Astrocyte (in vitro differentiated cells and primary cell): Measurements from ENCODE around the gene GATA2.

Experiments
- EZH2 ChIP-seq: IDR thresholded peaks from 2 replicates; pipeline ENCODE4 v1.6.1; 2012; ENCODE audit warnings: mild to moderate bottlenecking, low read length, inconsistent platforms; ENCODE audit not compliant: insufficient read depth
- TF ChIP-seq, protein P1 (sequence below): IDR thresholded peaks from 2 replicates; pipeline ENCODE4 v1.5.1; 2011; ENCODE audit warnings: low read depth, mild to moderate bottlenecking, inconsistent platforms, low read length, moderate library complexity; ENCODE audit not compliant: insufficient read depth

- TF ChIP-seq, protein P1, sequence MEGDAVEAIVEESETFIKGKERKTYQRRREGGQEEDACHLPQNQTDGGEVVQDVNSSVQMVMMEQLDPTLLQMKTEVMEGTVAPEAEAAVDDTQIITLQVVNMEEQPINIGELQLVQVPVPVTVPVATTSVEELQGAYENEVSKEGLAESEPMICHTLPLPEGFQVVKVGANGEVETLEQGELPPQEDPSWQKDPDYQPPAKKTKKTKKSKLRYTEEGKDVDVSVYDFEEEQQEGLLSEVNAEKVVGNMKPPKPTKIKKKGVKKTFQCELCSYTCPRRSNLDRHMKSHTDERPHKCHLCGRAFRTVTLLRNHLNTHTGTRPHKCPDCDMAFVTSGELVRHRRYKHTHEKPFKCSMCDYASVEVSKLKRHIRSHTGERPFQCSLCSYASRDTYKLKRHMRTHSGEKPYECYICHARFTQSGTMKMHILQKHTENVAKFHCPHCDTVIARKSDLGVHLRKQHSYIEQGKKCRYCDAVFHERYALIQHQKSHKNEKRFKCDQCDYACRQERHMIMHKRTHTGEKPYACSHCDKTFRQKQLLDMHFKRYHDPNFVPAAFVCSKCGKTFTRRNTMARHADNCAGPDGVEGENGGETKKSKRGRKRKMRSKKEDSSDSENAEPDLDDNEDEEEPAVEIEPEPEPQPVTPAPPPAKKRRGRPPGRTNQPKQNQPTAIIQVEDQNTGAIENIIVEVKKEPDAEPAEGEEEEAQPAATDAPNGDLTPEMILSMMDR = no peak
- no peak for TF ChIP-seq EZH2
Observed at GRCh38 chr3:128431803-128432300, 61.1 kb downstream of the GATA2 start.
